Left colon (tissue), 2 donors: ENCODE data around the gene PTPN3. TPM values are rescaled to one million over a fixed set of nuclear protein-coding genes. Genes with fewer than 3 reads are reported as not detected.

Experiments
- ATAC-seq: fragments of 200-7000 bp; cut with Tn5 transposase; one replicate; pipeline ENCODE4 v1.9.1; 2020; ENCODE audit warnings: mild to moderate bottlenecking, moderate library complexity
- DNase-seq, 2 donors: peaks; one replicate each; pipeline ENCODE4 v3.0.0-alpha.2; 2020
- intact Hi-C, 2 donors: fragments of 100-400 bp; cut with DNase I in 1 of 2; cut with micrococcal nuclease in 1 of 2; formaldehyde crosslinking; loops; one replicate each; pipeline versions ENCODE4 v1.11.2 to v1.14.0; 2022; cut with DNase I, micrococcal nuclease
- total RNA-seq, 2 donors: library from RNA; stranded (reverse); fragmentation: NEBNext Ultra II Directional; extraction: Animal tissue kit (Norgen Biotek cat#: 25700); gene quantifications; one replicate each; pipeline ENCODE4 v1.2.1, GENCODE V29; 2021
- donor health status: DM: no; HTN: no; CAD: no.
- donor health status: DM: yes; HTN: yes; CAD: no.

Gene PTPN3
- total RNA-seq, 2 donors from 2014 or later = 27.7 to 29.4 TPM

DNA sequence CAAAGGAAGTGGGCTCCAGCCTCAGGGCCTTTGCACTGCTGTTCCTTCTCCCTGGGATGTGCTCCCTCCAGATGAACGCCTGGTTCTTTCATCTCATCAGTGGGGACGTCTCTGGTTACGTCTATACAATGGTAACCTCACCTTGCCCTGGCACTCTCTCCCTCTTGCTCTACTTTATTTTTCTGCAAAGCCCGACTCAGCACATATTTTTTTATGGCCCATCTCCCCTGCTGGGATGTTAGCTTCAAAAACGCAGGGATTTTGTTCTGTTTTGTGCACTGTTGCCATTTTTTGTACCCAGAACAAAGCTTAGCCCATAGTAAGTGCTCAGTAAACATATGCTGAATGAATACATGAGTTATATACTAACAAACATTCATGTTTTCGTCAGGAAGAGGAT is 37.5 kb downstream of the PTPN3 start:
- ATAC-seq (no peak), DNase-seq (no peak)
- intact Hi-C loops = no loop called here

DNA sequence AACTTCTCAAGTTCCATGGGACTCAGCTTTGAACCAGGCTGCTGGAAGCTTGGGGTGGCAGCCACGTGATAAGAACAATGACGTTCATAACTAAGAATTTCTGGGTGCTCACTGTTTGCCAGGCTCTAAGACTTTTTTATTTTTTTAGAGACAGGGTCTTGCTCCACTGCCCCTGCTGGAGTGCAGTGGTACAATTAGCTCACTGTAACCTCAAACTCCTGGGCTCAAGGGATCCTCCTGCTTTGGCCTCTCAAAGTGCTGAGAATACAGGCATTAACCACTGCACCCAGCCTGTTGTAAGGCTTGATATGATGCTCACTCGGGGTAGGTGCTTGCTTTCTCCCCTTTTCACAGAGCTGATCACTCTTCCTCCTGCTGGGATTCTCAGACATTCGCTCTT is 38.7 kb downstream of the PTPN3 start:
- no peak for DNase-seq
- no peak for ATAC-seq
- intact Hi-C loops = no loop called here

DNA sequence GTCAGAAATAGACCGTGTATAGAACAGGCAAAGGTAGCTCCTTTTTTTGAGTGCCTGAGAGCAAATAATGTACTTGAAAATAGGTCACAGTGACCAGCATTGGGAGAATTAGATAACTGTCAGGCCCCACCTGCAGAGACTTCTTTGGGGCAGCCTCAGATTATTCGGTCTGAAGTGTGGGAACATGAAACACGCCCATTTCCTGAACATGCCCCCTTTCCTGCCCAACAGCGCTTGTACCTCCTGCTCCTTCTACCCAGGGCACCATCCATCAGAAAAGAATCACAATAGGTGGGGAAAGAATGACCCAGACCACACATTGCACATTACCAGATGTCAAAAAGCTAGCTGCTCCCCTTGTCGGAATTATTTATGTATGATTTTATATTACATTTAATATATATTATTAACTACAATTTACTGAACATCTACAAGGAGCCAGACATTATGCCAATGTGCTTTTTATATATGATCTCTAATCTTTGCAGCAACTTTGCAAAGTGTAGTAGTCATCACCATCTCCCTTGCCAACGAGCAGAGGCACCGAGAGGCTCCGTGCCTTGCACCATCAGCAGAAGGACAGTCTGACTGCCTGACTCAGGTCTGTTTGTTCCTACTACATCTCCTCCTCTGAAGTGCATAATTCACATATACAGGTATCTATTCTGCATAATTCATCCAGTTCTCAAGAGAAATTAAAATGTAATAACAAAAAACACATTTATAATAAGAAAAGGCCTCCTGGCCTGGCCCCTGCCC is 39.5 kb downstream of the PTPN3 start:
- ATAC-seq (no peak), DNase-seq (no peak)
- intact Hi-C loops = no loop called here

DNA sequence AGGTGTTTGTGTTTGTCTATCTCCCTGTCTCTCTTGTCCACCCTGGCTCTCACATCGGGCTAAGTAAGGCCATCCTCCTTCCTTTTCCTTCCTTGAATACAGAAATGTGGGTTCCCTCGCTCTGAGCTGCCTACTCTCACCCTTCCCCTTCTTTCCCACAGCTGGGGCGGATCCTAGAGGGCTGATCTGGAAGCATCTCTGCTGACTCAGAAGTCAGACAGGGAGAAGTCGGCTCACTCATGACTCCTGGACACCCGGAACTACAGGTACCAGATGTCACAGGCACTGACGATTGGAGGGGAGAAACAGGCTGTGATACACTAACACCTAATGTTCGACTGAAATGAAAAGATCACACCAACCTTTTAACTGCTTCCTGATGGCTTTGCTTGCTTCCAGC is 41.3 kb downstream of the PTPN3 start:
- intact Hi-C loops = no loop called here
- DNase-seq (no peak), ATAC-seq (no peak)

GRCh38 chr9:109455861-109456260 is 42.2 kb downstream of the PTPN3 start:
- no peak for ATAC-seq
- DNase-seq = no peak
- intact Hi-C loops = no loop called here

DNA sequence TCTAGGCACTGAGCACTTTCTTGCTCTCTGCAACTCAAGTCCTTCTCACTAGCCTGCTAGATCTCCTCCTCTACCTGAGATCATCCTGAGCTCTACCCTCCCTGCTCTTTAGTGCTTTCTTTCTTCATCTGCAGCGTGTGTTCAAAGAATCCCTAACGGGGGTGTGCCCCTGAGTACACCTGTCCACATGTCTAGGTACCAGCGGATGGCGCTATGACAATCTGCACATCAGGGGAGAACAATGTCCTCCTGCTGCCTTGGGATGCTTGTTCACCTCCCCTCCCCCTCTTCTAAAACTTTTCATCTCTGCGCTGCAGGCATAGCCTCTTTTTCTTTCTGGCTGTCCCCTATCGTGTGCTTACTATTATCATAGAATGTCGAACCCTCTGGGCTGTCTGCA is 42.7 kb downstream of the PTPN3 start:
- intact Hi-C loops = no loop called here
- no peak for DNase-seq
- ATAC-seq = no peak

- intact Hi-C loops = no loop called here
- ATAC-seq = no peak
Measured at GRCh38 chr9:109454601-109455155, 43.4 kb downstream of the PTPN3 start.

GRCh38 chr9:109454041-109454440 is 44.1 kb downstream of the PTPN3 start:
- DNase-seq (no peak), ATAC-seq (no peak)
- intact Hi-C loops = no loop called here

More at GRCh38 chr9:109454601-109455155, 43.4 kb downstream of the PTPN3 start:
- DNase-seq = no peak

- intact Hi-C loops = no loop called here
- DNase-seq (no peak), ATAC-seq (no peak)
Measured at GRCh38 chr9:109453210-109453842, 44.8 kb downstream of the PTPN3 start.

GRCh38 chr9:109452761-109453160 is 45.3 kb downstream of the PTPN3 start:
- DNase-seq (no peak), ATAC-seq (no peak)
- intact Hi-C loops = no loop called here

GRCh38 chr9:109451311-109452025 is 46.6 kb downstream of the PTPN3 start:
- peak; percentile 40 for ATAC-seq
- DNase-seq = no peak
- intact Hi-C loops = no loop called here

GRCh38 chr9:109450346-109450745 is 47.8 kb downstream of the PTPN3 start:
- no peak for ATAC-seq
- no peak for DNase-seq
- intact Hi-C loops = no loop called here

- intact Hi-C loops = loop anchor here in 1 of 2 donors (10.0 kb wide), 1 partner anchor 66 kb away; no protein-coding TSS in a partner anchor
- ATAC-seq (no peak), DNase-seq (no peak)
Measured at GRCh38 chr9:109449036-109449798, 48.9 kb downstream of the PTPN3 start.

DNA sequence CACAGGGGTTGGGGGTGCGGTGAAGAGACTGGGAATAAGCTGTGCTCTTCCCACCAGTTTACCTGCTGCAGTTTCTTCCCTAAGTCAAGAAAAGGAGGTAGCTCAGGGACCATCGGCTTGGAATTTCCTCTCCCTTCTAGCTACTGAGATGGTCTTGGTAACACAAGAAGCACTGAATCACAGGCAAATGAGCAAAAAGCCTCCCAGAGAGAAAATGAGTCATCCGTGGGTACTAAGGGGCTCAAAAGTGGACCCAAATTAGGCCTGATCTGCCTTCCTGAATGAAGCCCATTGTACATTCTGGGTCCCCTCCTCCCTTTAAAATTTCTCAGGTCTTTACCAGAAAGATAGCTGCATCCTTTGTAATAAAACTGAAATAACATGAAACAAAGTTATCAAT is 49.9 kb downstream of the PTPN3 start:
- intact Hi-C loops = loop anchor here in 1 of 2 donors (10.0 kb wide), 1 partner anchor 67 kb away; no protein-coding TSS in a partner anchor
- no peak for DNase-seq
- no peak for ATAC-seq

- intact Hi-C loops = loop anchor here in 1 of 2 donors (10.0 kb wide), 1 partner anchor 67 kb away; no protein-coding TSS in a partner anchor
- ATAC-seq (no peak), DNase-seq (no peak)
Measured at GRCh38 chr9:109447329-109448076, 50.6 kb downstream of the PTPN3 start.

GRCh38 chr9:109444771-109445320 is 53.3 kb downstream of the PTPN3 start:
- intact Hi-C loops = loop anchor here in 1 of 2 donors (10.0 kb wide), 1 partner anchor 70 kb away; no protein-coding TSS in a partner anchor
- DNase-seq = no peak
- ATAC-seq = no peak

- DNase-seq (no peak), ATAC-seq (peak; percentile 52)
- intact Hi-C loops = loop anchor here in 1 of 2 donors (10.0 kb wide), 1 partner anchor 72 kb away; no protein-coding TSS in a partner anchor
Measured at GRCh38 chr9:109442716-109443115, 55.4 kb downstream of the PTPN3 start.

- ATAC-seq (peak; percentile 34), DNase-seq (no peak)
- intact Hi-C loops = loop anchor here in 1 of 2 donors (10.0 kb wide), 1 partner anchor 74 kb away; no protein-coding TSS in a partner anchor
Measured at GRCh38 chr9:109441296-109441695, 56.8 kb downstream of the PTPN3 start.
